ENCODE measurements around the gene FAM78B.

The FAM78B gene

DNA sequence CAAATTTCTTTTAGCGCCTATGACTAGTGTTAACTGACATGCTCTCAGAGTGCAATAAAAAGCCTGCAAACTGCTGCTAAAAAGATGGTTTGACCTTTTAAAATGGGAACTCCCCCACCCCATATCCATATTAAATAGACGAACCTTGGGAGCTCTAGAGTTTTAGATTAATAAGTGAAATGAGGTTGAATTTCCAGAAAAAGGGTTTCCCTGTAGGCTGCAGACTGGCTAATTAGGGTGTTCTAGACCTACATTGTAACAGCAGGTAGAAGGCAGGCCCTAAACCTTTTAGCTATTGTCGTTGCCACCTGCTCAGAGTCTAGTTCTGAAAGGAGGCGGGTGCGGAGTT lies 2.2 kb downstream of the FAM78B start:
- DNase-seq: no peak

DNA sequence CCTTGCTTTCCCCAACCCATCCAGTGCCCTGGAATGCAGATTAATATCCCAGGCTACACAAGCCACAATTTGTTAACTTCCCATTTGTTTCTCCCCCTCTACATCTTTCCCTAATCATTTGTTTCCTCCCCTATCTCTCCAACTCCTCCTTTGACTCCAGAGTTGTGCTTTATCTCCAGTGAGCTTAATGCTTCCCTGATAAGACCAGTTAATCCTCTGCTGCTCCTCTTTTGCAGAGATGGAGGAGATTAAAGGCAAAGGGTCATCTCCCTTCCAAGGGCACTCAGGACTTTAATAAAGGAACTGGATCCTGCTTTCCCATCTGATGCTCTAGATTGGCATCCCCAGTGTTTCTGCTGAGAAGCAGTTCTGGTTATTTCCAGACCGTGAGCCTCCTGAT lies 7.1 kb downstream of the FAM78B start:
- no peak for DNase-seq

DNA sequence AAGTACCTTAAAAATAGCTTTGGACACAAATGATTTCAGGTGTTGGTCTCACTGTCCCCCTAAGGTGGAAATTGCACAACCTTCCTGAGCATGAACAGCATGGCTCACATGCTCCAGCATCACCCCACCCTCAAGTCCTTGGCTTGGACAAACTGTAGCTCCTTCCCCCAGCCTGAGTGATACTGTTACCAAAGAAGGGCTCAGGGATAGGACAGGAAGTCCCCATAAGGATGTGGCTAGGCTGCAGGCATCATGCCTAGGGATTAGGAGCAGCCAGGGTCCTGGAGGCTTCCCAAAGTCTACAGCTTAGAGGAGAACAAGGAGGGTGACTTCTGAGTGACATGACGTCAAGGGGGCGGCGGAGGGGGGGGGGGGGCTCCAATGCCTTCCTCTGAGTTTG lies 10.1 kb downstream of the FAM78B start:
- no peak for DNase-seq

DNA sequence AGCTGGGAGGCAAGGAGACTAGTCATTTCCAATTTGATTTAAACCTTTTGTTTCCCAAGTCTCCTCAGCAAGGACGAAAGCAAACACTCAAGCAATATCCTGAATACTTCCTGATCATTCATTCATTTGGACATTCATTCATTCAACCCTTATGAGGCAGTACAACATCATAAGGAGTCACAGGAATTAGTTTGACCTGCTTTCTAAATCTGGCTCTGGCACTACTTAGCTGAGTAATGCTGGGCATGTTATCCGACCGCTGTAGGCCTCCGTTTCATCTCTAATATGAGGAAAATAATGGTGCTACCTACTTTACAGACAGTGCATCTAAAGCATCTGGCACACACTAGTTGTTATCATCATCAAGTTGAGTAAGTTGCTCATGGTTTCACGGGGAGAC lies 11.7 kb downstream of the FAM78B start:
- DNase-seq: no peak

DNA sequence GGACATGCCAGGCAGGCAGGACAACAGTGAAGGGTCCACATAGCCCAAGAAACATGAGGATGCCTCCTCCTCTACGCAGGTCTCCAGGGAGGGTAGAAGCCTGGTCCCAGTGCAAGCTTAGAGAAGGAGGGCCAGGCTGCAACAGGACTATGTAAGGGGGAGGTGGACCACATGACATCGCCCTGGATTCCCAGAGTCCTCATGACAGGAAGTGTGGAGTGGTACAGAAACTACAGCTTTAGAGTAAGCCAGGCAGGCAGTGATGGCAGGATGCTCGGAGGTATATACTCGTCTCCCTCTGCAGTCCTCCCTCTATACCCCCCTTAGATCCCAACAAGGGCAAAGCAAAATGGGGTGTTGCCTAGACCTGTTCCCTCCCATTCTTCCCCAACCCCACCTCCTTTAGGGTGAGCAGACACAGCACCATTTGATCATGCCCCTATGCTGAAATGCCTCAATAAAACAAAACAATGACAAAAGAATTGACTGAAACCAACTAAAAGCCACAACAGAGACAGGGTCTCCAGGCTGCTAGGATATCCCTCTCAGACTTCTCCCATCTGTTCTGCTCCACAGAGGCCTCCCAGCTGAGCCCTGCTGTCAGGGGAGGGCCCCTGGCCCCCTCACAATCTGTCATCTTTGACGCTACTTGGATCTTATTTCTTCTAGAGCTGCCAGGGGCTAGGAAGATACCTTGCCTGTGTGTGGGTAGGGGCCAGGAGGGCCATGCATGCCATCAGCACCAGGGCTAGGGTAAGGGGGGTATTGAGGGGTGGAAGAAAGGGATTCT lies 13.1 kb downstream of the FAM78B start:
- no peak for DNase-seq

DNA sequence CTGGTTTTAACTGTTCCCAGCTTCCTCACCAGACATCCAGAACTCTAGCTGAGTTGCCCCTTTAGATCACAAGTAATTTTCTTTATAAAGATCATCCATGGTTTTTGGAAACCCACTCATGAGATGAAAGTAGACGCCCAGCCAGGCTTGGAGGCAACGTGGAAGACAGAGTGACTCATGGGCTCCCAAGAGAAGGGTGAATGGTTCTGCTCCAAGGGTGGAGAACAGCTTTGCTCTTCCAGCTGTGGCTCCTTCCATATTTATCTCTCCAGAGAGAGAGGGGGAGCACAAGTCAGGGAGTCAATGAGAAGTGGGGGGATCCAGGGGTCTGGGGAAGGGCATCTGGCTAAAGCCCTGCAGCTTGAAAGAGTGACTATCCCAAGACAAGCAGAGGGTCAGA lies 13.8 kb downstream of the FAM78B start:
- no peak for DNase-seq

DNA sequence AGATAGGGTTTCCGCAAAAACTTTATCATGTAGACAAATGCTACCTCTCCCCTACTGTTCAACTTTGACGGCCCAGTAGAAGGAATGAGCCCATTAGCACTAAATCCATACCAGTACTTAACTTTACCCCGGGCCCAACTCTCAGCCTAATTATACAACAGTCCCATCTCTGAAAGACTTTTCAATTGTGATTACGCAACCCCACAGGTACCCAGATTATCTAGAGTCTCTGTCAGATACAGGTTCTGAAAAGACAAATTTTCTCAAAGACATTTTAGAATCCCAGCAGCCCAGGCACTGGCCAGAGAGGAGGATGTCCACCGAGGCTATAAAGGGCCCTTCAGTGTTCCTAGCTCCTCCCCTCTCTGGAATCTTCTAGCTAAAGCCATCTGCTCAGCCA lies 15.0 kb downstream of the FAM78B start:
- DNase-seq: no peak

DNA sequence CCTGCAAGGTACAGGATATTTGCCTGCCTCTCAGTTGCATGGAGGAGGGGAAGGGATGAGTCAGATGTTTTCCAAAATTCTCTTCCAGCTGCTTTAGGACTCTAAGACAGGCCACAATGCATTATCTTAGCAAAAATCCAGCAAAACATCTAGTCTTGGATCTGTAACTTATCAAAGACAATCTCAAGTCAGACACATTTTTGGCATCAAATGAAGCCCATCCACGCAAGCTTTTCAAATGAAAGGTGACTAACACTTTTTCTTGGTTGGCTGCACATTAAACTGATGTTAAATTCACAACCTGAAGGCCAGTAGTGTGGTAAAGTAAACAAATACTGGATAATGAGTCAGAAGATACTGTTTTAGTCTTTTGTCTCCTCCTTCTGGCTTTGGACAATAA lies 21.3 kb downstream of the FAM78B start:
- DNase-seq: no peak

DNA sequence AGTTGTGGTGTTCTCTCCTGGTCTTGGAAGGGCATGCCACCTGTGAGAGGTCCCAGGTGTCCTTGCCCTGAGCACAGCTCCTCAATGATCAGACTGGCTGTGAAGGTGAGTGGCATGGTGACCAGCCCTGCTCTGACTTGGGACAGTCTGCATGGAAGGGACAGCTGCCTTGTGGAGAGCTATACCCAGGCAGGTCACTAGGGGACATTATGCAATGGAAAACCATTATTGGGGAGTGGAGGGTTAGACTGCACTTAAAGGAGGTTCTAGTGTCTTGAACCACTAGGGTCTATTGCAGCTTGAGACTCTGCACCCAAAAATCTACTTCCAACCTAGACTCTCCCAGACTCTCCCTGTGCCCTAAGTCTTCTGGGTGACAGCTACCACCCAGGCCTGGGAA lies 24.8 kb downstream of the FAM78B start:
- no peak for DNase-seq

DNA sequence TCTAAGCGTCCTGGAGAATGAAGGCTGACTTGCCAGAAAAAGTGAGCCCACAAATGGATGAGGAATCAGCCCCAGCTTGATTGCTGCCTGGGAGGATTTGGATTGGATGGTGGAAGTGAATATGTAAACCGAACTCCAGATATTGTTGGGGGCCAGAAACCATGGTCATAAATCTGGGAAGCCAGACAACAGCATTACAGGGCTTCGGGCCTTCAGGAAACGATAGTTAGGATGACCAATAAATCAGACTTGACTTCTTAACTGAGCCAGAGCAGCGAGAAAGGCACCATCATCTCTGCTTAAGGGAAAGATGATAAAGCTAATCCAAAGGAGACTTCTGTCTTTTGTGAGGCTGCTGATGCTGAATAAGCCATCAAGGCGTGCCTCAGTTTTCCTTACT lies 26.6 kb downstream of the FAM78B start:
- no peak for DNase-seq

DNA sequence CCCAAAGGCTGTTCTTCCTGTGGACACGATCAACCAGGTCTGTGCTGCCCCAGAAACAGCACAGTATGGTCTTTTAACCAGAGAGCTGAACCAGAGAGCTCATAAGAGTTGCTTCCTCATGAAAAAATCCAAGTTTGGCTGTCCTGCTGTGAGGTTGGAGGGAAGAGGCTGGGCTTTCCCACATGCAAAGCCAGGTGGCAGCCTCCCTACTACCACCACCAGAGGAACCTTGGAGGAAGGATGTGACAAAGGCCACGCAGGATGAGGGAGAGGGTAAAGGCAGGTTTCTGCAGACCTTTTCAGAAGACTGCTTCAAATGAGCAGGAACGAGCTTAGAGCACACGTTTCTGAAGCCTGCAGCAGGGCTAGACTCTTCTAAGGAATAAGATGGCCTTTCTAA lies 27.1 kb downstream of the FAM78B start:
- no peak for DNase-seq

DNA sequence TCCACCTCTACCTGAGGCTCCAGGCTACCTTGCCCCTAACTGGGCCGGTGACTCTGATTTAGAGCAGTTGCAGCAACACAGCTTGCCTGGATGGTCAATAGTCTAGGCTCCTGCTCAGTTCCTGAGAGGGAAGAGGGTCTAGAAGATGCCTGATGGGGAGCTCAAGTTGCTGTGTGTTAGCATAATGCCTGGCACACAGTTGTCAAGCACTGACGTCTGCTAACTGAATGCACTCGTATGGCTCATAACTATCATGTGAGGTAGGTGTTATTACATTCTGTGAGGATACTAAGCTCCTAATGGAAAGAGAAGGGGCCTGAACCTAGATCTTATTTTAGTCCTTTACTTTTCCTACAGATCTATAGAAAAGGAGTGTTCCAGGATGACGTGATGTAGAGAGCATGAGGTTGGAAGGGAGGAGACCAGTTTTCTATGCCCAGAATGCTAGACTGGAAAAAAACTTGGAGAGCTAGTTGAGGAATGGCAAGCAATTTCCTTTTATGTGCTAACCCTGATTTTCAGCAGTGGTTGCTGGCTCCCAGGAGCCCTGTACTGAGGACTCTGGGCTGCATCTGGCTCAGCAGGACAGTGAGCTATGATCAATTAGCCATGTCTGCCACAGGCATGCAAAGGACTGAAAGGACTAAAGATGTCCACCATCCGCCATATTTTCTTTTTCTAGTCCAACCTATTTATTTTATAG lies 30.0 kb downstream of the FAM78B start:
- DNase-seq: no peak

DNA sequence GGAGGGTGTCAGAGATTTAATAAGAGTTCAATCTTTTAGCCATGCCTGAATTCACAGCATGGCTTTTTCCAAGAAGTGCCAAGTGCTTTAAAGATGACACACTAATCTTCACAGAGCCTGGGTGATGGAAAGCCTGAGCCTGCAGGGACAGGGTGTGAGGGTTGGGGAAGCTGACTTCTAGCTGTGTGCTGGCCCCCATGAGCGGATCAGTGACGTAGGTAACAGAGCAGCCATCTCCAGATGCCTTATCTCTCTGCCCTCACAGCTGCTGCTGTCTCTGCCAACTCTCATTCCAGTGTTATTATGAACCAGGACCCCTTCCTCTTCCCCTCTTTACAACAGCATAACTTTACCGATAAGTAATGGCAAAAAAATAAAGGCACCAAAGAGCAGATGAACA lies 30.6 kb downstream of the FAM78B start:
- DNase-seq: no peak

DNA sequence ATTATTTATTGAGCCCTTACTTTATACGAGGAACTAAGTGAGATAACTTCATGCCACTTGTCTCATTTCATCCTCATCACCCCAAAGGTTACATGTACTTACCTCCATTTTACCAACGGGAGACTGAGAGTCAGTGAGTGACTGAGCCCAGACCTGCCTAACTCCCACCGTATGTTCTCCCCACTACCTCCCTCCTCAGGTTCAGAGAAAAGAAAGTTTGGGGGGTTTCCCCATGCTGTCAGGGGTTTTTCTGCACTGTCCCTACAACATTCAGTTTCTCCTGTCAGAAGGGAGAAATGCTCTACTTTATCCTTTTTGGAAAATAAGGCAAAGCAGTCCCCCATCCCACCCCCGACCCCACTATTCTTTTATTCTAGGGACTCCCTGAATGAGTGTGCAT lies 32.9 kb downstream of the FAM78B start:
- DNase-seq: no peak

DNA sequence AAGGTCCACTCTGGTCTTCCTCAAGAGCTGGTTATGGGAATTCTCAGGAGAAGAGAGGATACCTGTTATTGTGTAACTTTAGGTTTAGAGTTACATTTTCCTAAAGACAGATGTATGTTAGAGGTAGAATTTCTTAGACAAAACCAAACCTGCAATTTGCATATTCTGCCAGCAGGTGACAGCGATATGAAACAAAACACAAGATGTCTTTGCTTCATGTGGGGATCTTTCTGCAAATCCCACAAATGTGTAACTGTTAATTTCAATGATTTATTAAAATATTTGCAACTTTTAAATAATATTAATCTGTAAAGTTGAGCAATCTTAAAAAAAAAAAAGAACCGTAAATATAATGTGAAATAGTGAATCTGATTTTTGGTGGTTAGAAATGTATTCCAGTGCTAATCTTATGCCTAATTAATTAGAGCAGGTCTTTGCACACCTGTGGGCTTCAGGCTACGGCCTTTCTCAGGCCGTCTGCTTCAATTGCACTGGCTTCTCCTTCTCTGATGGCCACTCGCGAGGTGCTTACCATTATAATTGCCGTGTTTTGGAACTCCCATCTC lies 33.4 kb downstream of the FAM78B start:
- DNase-seq: no peak

DNA sequence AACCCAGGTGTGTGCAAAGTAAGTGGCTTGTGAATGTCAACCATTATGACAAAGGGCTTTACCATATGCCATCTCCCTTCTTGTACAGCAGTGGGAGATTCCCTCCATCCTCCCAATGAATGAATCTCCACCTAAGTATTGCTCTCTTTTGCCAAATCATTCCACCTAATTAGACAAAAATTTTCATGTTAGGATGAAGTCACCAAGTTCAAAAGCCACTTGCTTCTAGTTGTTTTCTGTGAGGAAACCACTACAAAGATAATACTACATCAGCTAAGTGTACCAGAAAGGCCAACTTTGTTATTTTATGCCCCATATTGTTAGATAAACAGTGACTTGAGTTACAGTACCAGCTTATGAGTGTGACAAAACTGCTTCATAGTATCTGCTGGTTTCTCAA lies 34.3 kb downstream of the FAM78B start:
- no peak for DNase-seq

DNA sequence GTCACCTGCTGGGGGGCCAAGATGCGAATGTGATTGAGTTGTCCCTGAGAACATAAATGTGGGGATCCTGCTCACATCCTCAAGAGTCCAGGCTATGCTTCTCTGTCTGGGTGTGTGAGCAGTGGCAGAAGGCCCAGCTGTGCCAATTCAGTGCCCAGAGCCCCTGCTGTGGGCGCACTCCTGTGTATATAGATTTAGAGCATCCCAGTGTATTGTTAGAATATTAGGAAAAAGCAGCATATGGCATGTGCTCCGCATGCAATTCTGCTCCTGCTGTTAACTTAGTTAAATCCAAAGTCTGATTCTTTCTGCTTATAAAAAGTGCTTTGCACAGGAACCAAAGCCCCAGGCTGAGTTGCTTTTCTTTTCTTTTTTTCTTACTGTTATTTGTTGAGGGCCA lies 37.8 kb downstream of the FAM78B start:
- DNase-seq: no peak

DNA sequence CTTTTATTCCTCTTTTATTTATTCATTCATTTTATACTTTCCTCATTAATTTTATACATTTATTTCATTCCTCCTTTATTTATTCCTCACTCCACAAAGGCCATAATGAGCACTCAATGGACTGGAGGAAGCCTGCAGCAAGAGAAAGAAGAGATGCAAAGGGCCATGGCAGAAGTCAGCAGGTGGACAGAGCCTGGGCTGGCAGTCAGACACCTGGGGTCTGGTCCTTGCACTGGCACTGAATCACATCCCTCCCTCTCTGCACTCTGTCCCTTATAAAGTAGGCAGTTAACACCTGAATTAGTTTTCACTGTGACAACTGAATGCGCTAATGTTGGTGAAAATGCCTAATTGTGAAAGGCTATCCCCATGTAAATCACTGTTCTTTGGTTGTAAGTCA lies 38.6 kb downstream of the FAM78B start:
- DNase-seq: no peak

DNA sequence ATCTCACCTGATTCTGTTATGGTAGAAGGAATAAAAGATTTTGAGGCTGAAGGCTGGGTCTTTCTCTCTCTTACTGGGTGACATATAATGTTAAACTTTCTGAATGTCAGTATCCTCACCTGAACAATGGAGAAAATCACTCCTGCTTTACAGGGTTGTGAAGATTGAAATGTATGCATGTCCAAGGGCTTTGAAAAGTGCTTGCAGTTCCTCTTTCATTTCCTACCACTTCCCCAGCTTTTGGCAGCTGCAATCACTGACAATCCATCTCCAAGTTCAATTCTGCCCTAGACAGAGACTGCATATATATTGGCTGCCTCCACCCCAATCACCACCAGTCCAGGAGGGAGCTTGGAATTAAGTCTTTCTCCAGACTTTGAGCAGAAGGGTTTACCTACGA lies 39.8 kb downstream of the FAM78B start:
- no peak for DNase-seq

DNA sequence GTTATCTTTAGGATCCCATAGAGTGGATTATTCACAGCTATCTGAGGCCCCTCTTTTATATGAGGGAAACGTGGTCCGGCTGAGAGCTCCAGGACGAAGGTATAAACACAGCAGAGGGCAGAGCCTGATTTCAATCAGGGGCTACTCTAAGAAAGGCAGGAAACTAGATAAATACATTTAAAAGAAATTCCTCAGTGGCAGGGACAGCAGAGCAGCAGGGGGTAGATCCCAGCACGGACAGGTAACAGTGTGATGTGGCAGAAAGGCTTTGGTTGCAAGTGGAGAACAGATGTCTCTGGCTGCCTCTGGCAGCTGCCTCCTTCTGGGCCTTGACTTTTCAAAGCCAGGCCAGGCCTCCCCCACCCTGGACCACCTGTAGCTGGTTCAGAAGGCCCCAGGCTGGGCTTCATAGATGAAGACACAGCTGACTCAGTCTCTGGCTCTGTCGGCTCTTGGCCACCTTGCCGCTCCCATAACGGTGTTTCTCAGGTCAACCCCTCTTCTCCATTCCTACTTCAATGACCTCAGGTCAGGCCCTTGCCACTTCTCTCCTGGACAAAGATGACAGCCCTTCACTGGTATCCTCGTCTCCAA lies 43.8 kb downstream of the FAM78B start:
- DNase-seq: no peak

DNA sequence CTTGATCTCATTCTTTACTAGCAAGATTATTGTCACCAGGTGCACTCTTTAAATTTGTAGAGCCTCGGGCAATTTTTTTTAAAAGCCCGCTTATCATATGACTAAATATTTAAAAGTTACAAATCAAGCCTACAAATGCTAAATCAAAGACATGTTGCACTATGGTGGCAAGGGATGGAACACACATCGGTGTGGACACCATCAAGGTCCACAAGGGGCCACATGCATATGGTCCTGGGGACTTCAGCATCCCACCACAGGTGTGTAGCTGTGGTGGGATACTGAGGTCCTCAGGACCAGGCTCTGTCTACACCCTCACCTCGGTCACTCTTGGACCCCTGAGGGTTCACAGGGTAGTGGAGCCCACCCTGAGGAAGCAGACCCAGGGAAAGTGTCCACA lies 45.8 kb downstream of the FAM78B start:
- DNase-seq: no peak

DNA sequence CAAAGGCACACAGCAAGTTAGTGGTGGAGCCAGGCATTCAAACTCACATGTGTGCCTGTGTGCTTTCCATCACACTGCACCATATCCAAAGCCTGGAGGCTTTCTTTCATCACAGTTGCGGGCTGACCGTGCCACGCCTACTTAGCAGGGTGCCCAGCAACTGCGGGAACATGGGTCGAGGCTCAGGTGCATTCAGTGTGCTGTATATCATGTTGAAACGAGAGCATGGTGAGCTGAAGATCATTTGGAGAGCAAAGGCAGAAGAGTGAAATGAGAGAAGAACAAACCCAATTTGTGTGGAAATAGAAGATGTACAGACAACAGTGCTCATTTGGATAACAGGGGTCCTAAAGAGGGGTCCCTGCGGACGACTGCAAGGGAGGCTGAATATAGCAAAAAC lies 46.5 kb downstream of the FAM78B start:
- no peak for DNase-seq

DNA sequence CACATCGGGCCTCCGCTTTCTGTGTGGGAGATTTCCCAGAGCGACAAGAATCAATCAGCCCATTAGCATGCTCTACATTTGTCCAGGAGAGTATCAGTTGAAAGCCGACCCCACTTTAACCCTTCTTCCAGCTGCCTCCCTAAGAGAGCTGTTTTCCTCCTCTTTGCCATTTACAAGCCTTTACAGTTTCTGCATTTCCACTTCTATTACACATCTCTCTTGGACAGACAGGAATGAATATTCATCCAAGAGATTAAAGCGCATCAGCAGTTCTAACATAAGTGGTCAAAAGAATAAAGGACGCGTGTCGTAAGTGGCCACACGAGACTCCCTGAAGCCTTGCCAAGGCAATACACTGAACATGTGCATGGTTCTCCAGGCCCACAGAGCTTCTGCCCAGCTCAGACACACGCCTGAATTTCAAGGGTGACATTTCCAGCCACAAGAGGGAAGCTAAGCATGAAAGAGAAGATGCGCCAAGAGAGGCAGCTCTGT lies 47.3 kb downstream of the FAM78B start:
- no peak for DNase-seq

DNA sequence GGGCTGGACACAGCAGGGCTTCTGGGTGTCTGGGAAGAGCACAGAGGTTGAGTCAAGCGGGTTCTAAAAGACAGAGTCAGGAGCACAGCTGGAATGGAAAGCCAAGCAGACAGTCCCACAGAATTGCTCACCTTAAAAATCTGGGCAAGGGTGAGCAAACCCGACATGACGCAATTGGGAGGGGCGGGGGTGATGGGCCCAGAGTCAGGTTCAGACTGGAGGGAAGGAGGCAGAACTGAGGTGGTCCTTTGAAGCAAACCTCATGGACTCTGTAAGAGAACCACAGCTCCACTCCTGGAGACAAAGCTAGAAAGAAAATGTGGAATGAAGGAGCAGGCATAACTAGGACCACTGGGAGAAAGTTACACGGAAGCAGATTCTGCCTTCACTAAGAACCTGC lies 49.0 kb downstream of the FAM78B start:
- no peak for DNase-seq
